K562 (cell line): ENCODE measurements around the gene ICAM1. TPM values are rescaled to one million over a fixed set of nuclear protein-coding genes. Genes with fewer than 3 reads are reported as not detected.
A peak's percentile ranks its signal among the peaks of the same experiment; 100 is the strongest.

Experiments used
- CCNT2 ChIP-seq: IDR thresholded peaks from 2 replicates; pipeline ENCODE4 v1.6.1; 2011; ENCODE audit warnings: borderline replicate concordance, low read depth, mild to moderate bottlenecking, moderate library complexity, mixed read lengths, low read length; ENCODE audit not compliant: insufficient read length; ENCODE audit errors: extremely low read depth
- HMGN3 ChIP-seq: IDR thresholded peaks from 2 replicates; pipeline ENCODE4 v1.6.1; 2011; ENCODE audit warnings: borderline replicate concordance, low read depth, mild to moderate bottlenecking, mixed read lengths, low read length; ENCODE audit not compliant: insufficient read length; ENCODE audit errors: extremely low read depth
- POLR2G ChIP-seq: fragments of 200-400 bp; formaldehyde crosslinking; IDR thresholded peaks from 2 replicates; pipeline ENCODE4 v1.6.1; 2017; ENCODE audit warnings: low read depth, mild to moderate bottlenecking, antibody characterized with exemption, low read length, moderate library complexity
- RBFOX2 ChIP-seq: fragments of 200-400 bp; formaldehyde crosslinking; IDR thresholded peaks from 2 replicates; pipeline ENCODE4 v1.6.1; 2017; ENCODE audit warnings: low read depth, mild to moderate bottlenecking, low read length, moderate library complexity
- RBM22 ChIP-seq: fragments of 200-400 bp; formaldehyde crosslinking; IDR thresholded peaks from 2 replicates; pipeline ENCODE4 v1.6.1; 2018; ENCODE audit warnings: low read length, low read depth; ENCODE audit not compliant: poor library complexity, severe bottlenecking
- TFE3 ChIP-seq: fragments of 450-650 bp; formaldehyde crosslinking; IDR thresholded peaks from 2 replicates; pipeline ENCODE4 v1.4.0; 2020; ENCODE audit warnings: mild to moderate bottlenecking, mixed read lengths
- ZNF699 ChIP-seq: fragments of 250-450 bp; sonication (Bioruptor Pico); IDR thresholded peaks from 2 replicates; pipeline ENCODE4 v1.8.0; 2021; ENCODE audit warnings: mild to moderate bottlenecking, moderate library complexity; ENCODE audit not compliant: insufficient replicate concordance
- polyA plus RNA-seq, 8 experiments: library from polyadenylated mRNA; depleted of rRNA in 4 of 8; stranded (reverse) in 5 of 8; unstranded in 3 of 8; fragments of >200 nt; fragmentation: Nextera tagmentation in 2 of 8; fragmentation: Illumina TruSeq in 1 of 8; extraction: Ambion mirVana in 2 of 8; extraction: Trizol in 1 of 8; gene quantifications; 2 replicates each; pipeline versions ENCODE4 v1.2.1 to v1.2.3, GENCODE V29; 2011 to 2014; ENCODE audit warnings: inconsistent platforms in 1 of 8, missing spikeins in 1 of 8
- total RNA-seq, 7 experiments: library from RNA; depleted of rRNA in 6 of 7; stranded (reverse); fragments of >200 nt in 6 of 7; fragmentation: Illumina TruSeq in 2 of 7; extraction: Trizol in 2 of 7; gene quantifications; 2 replicates each; pipeline versions ENCODE4 v1.2.1 to v1.2.3, GENCODE V29; 2011 to 2021; ENCODE audit warnings: low replicate concordance in 1 of 7
- TF ChIP-seq, protein P1 (sequence below): sonication (generic); formaldehyde crosslinking; IDR thresholded peaks from 2 replicates; pipeline ENCODE4 v1.8.1; 2023; ENCODE audit warnings: mild to moderate bottlenecking, missing genetic modification reagents
- TF ChIP-seq, protein P2 (sequence below): sonication (generic); formaldehyde crosslinking; IDR thresholded peaks from 2 replicates; pipeline ENCODE4 v1.8.0; 2023; ENCODE audit warnings: missing genetic modification reagents, mild to moderate bottlenecking, borderline replicate concordance
- TF ChIP-seq, protein P3 (sequence below): sonication (generic); formaldehyde crosslinking; IDR thresholded peaks from 2 replicates; pipeline ENCODE4 v1.8.0; 2022; ENCODE audit warnings: mild to moderate bottlenecking, low read depth, missing genetic modification reagents
- TF ChIP-seq, protein P4 (sequence below): fragments of 200-800 bp; sonication (Bioruptor generic); IDR thresholded peaks from 2 replicates; pipeline ENCODE4 v1.6.1; 2017; ENCODE audit warnings: missing genetic modification characterization, missing compliant biosample characterization
- TF ChIP-seq, protein P5 (sequence below): fragments of 250-450 bp; sonication (Bioruptor Pico); IDR thresholded peaks from 2 replicates; pipeline ENCODE4 v1.5.0; 2021

The ICAM1 gene
- total and polyA plus RNA-seq, 9 of the 15 experiments (the other 6 are each of a cell fraction or from before 2014, with no cell fraction given): 2.3 to 24.4 (median 13.4) TPM

DNA sequence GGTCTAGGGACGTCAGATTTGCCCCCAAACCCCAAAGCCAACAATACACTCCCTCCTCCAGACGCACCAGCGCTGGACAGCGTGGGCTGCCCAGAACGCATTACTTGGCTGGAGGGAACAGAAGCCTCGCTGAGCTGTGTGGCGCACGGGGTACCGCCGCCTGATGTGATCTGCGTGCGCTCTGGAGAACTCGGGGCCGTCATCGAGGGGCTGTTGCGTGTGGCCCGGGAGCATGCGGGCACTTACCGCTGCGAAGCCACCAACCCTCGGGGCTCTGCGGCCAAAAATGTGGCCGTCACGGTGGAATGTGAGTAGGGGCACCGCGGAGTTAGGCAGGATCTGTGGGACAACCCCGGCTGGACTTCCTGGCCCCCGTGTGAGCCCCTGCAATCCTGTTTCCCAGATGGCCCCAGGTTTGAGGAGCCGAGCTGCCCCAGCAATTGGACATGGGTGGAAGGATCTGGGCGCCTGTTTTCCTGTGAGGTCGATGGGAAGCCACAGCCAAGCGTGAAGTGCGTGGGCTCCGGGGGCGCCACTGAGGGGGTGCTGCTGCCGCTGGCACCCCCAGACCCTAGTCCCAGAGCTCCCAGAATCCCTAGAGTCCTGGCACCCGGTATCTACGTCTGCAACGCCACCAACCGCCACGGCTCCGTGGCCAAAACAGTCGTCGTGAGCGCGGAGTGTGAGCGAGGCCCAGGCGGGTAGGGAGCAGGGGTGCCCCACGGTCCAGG is 22.9 kb downstream of the ICAM1 start (continued):
- TF ChIP-seq, protein P1, sequence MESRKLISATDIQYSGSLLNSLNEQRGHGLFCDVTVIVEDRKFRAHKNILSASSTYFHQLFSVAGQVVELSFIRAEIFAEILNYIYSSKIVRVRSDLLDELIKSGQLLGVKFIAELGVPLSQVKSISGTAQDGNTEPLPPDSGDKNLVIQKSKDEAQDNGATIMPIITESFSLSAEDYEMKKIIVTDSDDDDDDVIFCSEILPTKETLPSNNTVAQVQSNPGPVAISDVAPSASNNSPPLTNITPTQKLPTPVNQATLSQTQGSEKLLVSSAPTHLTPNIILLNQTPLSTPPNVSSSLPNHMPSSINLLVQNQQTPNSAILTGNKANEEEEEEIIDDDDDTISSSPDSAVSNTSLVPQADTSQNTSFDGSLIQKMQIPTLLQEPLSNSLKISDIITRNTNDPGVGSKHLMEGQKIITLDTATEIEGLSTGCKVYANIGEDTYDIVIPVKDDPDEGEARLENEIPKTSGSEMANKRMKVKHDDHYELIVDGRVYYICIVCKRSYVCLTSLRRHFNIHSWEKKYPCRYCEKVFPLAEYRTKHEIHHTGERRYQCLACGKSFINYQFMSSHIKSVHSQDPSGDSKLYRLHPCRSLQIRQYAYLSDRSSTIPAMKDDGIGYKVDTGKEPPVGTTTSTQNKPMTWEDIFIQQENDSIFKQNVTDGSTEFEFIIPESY (CRISPR knock-in tag): peak; percentile 87
- TF ChIP-seq, protein P2, sequence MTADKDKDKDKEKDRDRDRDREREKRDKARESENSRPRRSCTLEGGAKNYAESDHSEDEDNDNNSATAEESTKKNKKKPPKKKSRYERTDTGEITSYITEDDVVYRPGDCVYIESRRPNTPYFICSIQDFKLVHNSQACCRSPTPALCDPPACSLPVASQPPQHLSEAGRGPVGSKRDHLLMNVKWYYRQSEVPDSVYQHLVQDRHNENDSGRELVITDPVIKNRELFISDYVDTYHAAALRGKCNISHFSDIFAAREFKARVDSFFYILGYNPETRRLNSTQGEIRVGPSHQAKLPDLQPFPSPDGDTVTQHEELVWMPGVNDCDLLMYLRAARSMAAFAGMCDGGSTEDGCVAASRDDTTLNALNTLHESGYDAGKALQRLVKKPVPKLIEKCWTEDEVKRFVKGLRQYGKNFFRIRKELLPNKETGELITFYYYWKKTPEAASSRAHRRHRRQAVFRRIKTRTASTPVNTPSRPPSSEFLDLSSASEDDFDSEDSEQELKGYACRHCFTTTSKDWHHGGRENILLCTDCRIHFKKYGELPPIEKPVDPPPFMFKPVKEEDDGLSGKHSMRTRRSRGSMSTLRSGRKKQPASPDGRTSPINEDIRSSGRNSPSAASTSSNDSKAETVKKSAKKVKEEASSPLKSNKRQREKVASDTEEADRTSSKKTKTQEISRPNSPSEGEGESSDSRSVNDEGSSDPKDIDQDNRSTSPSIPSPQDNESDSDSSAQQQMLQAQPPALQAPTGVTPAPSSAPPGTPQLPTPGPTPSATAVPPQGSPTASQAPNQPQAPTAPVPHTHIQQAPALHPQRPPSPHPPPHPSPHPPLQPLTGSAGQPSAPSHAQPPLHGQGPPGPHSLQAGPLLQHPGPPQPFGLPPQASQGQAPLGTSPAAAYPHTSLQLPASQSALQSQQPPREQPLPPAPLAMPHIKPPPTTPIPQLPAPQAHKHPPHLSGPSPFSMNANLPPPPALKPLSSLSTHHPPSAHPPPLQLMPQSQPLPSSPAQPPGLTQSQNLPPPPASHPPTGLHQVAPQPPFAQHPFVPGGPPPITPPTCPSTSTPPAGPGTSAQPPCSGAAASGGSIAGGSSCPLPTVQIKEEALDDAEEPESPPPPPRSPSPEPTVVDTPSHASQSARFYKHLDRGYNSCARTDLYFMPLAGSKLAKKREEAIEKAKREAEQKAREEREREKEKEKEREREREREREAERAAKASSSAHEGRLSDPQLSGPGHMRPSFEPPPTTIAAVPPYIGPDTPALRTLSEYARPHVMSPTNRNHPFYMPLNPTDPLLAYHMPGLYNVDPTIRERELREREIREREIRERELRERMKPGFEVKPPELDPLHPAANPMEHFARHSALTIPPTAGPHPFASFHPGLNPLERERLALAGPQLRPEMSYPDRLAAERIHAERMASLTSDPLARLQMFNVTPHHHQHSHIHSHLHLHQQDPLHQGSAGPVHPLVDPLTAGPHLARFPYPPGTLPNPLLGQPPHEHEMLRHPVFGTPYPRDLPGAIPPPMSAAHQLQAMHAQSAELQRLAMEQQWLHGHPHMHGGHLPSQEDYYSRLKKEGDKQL (CRISPR knock-in tag): no peak
- TF ChIP-seq, protein P3, sequence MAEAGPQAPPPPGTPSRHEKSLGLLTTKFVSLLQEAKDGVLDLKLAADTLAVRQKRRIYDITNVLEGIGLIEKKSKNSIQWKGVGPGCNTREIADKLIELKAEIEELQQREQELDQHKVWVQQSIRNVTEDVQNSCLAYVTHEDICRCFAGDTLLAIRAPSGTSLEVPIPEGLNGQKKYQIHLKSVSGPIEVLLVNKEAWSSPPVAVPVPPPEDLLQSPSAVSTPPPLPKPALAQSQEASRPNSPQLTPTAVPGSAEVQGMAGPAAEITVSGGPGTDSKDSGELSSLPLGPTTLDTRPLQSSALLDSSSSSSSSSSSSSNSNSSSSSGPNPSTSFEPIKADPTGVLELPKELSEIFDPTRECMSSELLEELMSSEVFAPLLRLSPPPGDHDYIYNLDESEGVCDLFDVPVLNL (CRISPR knock-in tag): 0 out of 2 replicates have a peak, but pooled peaks have one; percentile 19
- peak; percentile 63 for TF ChIP-seq POLR2G
- TF ChIP-seq ZNF699 (CRISPR knock-in tag): no peak
- TF ChIP-seq, protein P4, sequence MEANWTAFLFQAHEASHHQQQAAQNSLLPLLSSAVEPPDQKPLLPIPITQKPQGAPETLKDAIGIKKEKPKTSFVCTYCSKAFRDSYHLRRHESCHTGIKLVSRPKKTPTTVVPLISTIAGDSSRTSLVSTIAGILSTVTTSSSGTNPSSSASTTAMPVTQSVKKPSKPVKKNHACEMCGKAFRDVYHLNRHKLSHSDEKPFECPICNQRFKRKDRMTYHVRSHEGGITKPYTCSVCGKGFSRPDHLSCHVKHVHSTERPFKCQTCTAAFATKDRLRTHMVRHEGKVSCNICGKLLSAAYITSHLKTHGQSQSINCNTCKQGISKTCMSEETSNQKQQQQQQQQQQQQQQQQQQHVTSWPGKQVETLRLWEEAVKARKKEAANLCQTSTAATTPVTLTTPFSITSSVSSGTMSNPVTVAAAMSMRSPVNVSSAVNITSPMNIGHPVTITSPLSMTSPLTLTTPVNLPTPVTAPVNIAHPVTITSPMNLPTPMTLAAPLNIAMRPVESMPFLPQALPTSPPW: no peak
- TF ChIP-seq HMGN3: peak; percentile 28
- TF ChIP-seq CCNT2: peak; percentile 28
- TF ChIP-seq RBM22: peak; percentile 74
- no peak for TF ChIP-seq TFE3 (CRISPR knock-in tag)
- peak; percentile 61 for TF ChIP-seq RBFOX2
- TF ChIP-seq, protein P5, sequence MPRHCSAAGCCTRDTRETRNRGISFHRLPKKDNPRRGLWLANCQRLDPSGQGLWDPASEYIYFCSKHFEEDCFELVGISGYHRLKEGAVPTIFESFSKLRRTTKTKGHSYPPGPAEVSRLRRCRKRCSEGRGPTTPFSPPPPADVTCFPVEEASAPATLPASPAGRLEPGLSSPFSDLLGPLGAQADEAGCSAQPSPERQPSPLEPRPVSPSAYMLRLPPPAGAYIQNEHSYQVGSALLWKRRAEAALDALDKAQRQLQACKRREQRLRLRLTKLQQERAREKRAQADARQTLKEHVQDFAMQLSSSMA (CRISPR knock-in tag): 0 out of 2 replicates have a peak, but pooled peaks have one; percentile 13
